ENCODE measurements around the gene NKD1.

The NKD1 gene

DNA sequence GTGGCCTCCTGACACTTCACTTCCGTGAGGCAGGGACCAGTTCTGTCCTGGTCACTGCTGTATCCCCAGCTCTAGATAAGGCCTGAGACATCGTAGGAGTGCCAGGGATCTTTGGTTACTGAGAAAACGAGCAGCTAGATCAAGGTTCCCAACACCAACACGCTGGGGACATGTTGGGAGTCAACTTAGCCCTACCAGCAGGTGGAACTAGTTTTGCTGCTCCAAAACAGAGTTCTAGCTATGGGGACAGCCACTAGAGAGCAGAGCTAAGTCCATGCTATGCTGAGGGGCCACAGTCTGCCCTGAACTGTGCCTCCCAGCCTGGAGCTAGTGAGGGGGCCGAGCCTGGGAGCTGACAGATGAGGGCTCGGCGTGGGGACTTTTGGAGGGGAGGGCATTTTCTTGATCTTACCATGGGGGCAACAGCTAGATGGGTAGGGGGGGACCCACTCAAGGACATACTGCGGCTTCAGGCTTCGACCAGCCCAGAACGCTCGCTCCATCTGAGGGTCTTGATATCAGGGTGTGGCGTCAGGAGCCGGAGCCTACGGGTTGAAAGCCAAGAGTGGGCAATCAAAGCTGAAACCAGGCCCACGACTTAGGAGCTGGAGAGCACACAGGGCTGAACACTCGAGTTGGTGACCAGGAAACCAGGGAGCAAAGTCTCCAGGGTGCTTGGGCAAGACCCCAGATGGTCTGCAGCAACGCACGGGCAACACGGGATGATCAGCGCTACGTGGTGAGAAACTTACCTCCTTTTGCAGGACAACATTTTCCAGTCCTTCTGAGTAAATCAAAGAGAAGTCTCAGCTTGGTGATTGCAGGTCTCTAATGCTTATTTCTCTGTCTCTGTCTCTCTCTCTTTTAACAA, 119.5 kb downstream of the NKD1 start:
- no peaks in the 10 kb centered on the region for H3K27me3 ChIP-seq (ENCODE audit: insufficient read depth, low read depth, severe bottlenecking)
- no peaks in the 10 kb centered on the region for H3K36me3 ChIP-seq
- TF ChIP-seq, protein P1, sequence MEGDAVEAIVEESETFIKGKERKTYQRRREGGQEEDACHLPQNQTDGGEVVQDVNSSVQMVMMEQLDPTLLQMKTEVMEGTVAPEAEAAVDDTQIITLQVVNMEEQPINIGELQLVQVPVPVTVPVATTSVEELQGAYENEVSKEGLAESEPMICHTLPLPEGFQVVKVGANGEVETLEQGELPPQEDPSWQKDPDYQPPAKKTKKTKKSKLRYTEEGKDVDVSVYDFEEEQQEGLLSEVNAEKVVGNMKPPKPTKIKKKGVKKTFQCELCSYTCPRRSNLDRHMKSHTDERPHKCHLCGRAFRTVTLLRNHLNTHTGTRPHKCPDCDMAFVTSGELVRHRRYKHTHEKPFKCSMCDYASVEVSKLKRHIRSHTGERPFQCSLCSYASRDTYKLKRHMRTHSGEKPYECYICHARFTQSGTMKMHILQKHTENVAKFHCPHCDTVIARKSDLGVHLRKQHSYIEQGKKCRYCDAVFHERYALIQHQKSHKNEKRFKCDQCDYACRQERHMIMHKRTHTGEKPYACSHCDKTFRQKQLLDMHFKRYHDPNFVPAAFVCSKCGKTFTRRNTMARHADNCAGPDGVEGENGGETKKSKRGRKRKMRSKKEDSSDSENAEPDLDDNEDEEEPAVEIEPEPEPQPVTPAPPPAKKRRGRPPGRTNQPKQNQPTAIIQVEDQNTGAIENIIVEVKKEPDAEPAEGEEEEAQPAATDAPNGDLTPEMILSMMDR (IDR thresholded peaks at IDR 0.05; ENCODE audit: low read depth, low read length): peak; percentile 28; the same call in 1 of the 2 replicates
- H3K27ac ChIP-seq: no peak overlapping the region
- no peak for DNase-seq
- H3K4me3 ChIP-seq (ENCODE audit: low read depth, low read length): no peak overlapping the region
- H3K9me3 ChIP-seq (ENCODE audit: severe bottlenecking): peaks cover 14% of the 10 kb centered on the region

DNA sequence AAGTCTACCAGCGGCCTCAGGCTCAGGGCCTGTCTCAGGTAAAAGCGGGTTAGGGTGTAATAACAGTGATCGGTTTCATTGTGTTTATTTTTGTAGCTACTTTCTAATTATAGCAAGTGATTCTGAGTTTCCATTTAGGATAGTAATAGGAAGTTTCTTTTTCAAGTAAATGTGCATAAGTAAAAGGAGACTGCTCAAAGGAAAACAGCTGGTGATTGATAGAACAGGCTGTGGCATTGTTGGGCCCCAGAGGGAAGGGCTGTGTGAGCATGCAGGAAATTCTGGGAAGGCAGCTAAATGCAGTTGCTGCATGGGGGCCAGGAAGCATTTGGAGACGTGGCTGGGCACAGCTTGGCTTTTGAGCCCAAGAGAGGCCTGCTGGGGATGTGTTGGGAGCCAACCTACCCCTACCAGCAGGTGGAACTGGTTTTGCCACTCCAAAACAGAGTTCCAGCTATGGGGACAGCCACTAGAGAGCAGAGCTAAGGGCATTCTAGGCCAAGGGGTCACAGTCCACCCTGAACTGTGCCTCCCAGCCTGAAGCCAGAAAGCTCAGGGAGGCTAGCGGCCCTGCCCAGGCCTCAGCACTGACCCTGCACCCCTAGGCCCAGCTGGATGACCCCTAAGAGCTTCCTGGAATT, 120.3 kb downstream of the NKD1 start:
- no peak overlapping the region for H3K4me3 ChIP-seq (ENCODE audit: low read depth, low read length)
- no peak for DNase-seq
- H3K9me3 ChIP-seq (ENCODE audit: severe bottlenecking): peaks cover 14% of the 10 kb centered on the region
- TF ChIP-seq, protein P1 (IDR thresholded peaks at IDR 0.05; ENCODE audit: low read depth, low read length): no peak
- H3K36me3 ChIP-seq: no peaks in the 10 kb centered on the region
- H3K27me3 ChIP-seq (ENCODE audit: insufficient read depth, low read depth, severe bottlenecking): no peaks in the 10 kb centered on the region
- no peak overlapping the region for H3K27ac ChIP-seq

DNA sequence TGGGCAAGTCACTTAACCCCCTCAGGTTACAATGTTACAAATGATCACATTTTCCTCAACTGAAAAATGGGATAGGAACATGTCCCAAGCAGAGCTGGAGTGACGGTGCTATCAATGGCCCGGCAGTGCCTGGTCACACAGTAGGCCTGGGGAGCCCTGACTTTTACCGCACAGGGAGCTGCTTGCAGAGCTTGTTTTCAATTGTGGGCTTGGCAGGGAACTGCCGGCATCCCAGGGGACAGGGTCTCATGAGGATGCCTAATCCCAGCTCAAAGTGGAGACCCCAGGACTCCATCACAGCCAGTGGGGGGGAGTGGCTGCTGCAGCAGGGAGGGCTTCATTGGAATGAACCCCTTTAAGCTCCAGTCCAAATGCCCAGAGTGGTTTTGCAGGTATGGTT, 121.5 kb downstream of the NKD1 start:
- Histone ChIP-seq H3K27ac (no peak overlapping the region), H3K9me3 (ENCODE audit: severe bottlenecking) (peaks cover 14% of the 10 kb centered on the region), H3K4me3 (ENCODE audit: low read depth, low read length) (no peak overlapping the region), H3K27me3 (ENCODE audit: insufficient read depth, low read depth, severe bottlenecking) (no peaks in the 10 kb centered on the region), H3K36me3 (no peaks in the 10 kb centered on the region)
- TF ChIP-seq, protein P1 (IDR thresholded peaks at IDR 0.05; ENCODE audit: low read depth, low read length): no peak
- no peak for DNase-seq

DNA sequence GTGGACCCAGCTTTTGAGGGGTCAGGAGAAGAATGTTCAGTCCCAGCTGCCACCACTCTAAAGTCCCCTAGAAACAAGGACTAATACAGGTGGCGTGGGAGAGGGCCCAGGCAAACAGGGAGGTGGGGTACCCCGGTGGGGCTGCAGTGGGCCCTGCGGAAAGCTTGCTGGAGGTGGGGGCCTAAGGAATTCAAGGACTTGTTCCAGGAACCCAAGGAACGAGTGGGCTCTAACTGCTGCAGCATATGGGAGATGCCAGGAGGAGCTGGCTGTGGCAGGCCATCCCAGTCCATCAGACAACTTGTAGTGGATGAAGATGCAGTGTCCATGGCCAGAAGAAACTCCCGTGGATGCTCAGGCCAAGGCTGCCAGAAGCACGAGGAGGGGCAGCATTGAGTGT, 122.3 kb downstream of the NKD1 start:
- TF ChIP-seq, protein P1 (IDR thresholded peaks at IDR 0.05; ENCODE audit: low read depth, low read length): no peak
- H3K9me3 ChIP-seq (ENCODE audit: severe bottlenecking): peaks cover 14% of the 10 kb centered on the region
- H3K27ac ChIP-seq: no peak overlapping the region
- H3K4me3 ChIP-seq (ENCODE audit: low read depth, low read length): no peak overlapping the region
- no peak for DNase-seq
- no peaks in the 10 kb centered on the region for H3K27me3 ChIP-seq (ENCODE audit: insufficient read depth, low read depth, severe bottlenecking)
- H3K36me3 ChIP-seq: no peaks in the 10 kb centered on the region

DNA sequence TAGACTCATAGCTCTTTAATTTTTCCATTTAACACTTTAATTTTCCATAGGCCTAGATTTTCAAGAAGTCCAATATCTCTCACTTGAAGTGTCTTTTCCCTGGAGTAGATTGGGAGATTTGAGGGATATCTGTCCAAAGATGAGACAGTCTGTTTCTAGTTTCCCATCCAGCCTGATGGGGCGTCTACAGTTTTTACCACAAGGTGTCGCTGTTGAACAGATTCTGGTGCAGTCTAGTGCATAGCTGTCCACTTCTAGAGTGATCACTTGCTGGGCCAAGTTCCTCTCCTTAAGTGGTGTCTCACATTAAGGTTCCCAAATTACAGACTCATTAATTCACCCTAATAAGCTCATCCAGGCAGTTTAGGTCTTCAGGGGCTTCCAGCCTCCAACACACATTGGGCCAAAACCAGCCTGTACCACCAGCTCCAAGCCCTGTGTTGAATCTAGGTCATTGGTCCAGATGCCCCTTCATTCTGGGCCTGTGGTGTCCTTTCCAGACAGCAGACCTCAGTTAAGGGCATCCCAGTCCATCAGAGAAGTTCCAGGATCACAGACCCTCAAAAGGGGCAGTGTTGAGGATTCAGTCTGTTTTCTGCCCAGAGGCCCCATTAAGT, 123.6 kb downstream of the NKD1 start:
- H3K27me3 ChIP-seq (ENCODE audit: insufficient read depth, low read depth, severe bottlenecking): no peaks in the 10 kb centered on the region
- H3K27ac ChIP-seq: no peak overlapping the region
- no peaks in the 10 kb centered on the region for H3K36me3 ChIP-seq
- TF ChIP-seq, protein P1 (IDR thresholded peaks at IDR 0.05; ENCODE audit: low read depth, low read length): peak; percentile 82
- H3K9me3 ChIP-seq (ENCODE audit: severe bottlenecking): peaks cover 14% of the 10 kb centered on the region
- H3K4me3 ChIP-seq (ENCODE audit: low read depth, low read length): no peak overlapping the region
- peak; percentile 62 for DNase-seq

Data from WERI-Rb-1 (cell line).